Activated T-helper 17 cell treated with anti-CD3 and anti-CD28 coated beads, Interleukin-2, amount 50 U/mL, for 72 hours (primary cell): ENCODE measurements around the gene STK38. TPM values are rescaled to one million over a fixed set of nuclear protein-coding genes. Genes with fewer than 3 reads are reported as not detected.
A peak's percentile ranks its signal among the peaks of the same experiment; 100 is the strongest.

Experiments used
- ATAC-seq: fragments of 150-1000 bp; cut with Tn5 transposase; replicated peaks from 2 replicates; pipeline ENCODE4 v1.10.0; 2021; ENCODE audit warnings: mild to moderate bottlenecking, moderate library complexity
- H3K27ac Mint-ChIP-seq: one replicate; pipeline ENCODE4 v1.8.0; 2022; ENCODE audit warnings: mixed read lengths
- H3K27me3 Mint-ChIP-seq: one replicate; pipeline ENCODE4 v1.8.0; 2022; ENCODE audit warnings: mixed read lengths
- H3K36me3 Mint-ChIP-seq: one replicate; pipeline ENCODE4 v1.8.0; 2022; ENCODE audit warnings: low read depth, mild to moderate bottlenecking, mixed read lengths
- H3K4me1 Mint-ChIP-seq: one replicate; pipeline ENCODE4 v1.8.0; 2022; ENCODE audit warnings: mixed read lengths
- H3K4me3 Mint-ChIP-seq: one replicate; pipeline ENCODE4 v1.8.0; 2022; ENCODE audit warnings: mild to moderate bottlenecking, mixed read lengths
- H3K9me3 Mint-ChIP-seq: one replicate; pipeline ENCODE4 v1.8.0; 2022; ENCODE audit warnings: mixed read lengths
- total RNA-seq, 2 donors: library from RNA; stranded (reverse); gene quantifications; one replicate each; pipeline ENCODE4 v1.2.3, GENCODE V29; 2022

STK38 gene
- total RNA-seq, 2 donors from 2014 or later = 24.4 to 34.3 TPM

GRCh38 chr6:36548401-36548743 lies 1.1 kb upstream of the STK38 start:
- Mint-ChIP-seq H3K27ac (peak overlapping the region; percentile 99), H3K4me3 (peak overlapping the region; percentile 100), H3K36me3 (peaks cover 22% of the 10 kb centered on the region), H3K4me1 (peaks cover 16% of the 10 kb centered on the region), H3K27me3 (no peaks in the 10 kb centered on the region), H3K9me3 (no peaks in the 10 kb centered on the region)
- ATAC-seq = no peak

- Mint-ChIP-seq H3K27ac (peak overlapping the region; percentile 99), H3K9me3 (no peaks in the 10 kb centered on the region), H3K4me3 (peak overlapping the region; percentile 100), H3K36me3 (peaks cover 26% of the 10 kb centered on the region), H3K4me1 (peaks cover 20% of the 10 kb centered on the region), H3K27me3 (no peaks in the 10 kb centered on the region)
- no peak for ATAC-seq
Measured at GRCh38 chr6:36547646-36548400, 544 bp upstream of the STK38 start.

GRCh38 chr6:36546308-36546919 lies 865 bp downstream of the STK38 start:
- peaks cover 34% of the 10 kb centered on the region for H3K36me3 Mint-ChIP-seq
- H3K27ac Mint-ChIP-seq = peak overlapping the region; percentile 99
- peaks cover 20% of the 10 kb centered on the region for H3K4me1 Mint-ChIP-seq
- H3K4me3 Mint-ChIP-seq = peak overlapping the region; percentile 100
- H3K9me3 Mint-ChIP-seq = no peaks in the 10 kb centered on the region
- no peaks in the 10 kb centered on the region for H3K27me3 Mint-ChIP-seq
- ATAC-seq = peak; percentile 29

GRCh38 chr6:36545767-36546307 lies 1.4 kb downstream of the STK38 start:
- Mint-ChIP-seq H3K9me3 (no peaks in the 10 kb centered on the region), H3K36me3 (peaks cover 40% of the 10 kb centered on the region), H3K4me3 (peak overlapping the region; percentile 100), H3K27ac (peak overlapping the region; percentile 99), H3K4me1 (peaks cover 20% of the 10 kb centered on the region), H3K27me3 (no peaks in the 10 kb centered on the region)
- peak; percentile 20 for ATAC-seq

- ATAC-seq = no peak
- no peaks in the 10 kb centered on the region for H3K27me3 Mint-ChIP-seq
- H3K27ac Mint-ChIP-seq = peak overlapping the region; percentile 81
- peak overlapping the region; percentile 100 for H3K4me3 Mint-ChIP-seq
- peaks cover 25% of the 10 kb centered on the region for H3K4me1 Mint-ChIP-seq
- H3K9me3 Mint-ChIP-seq = no peaks in the 10 kb centered on the region
- H3K36me3 Mint-ChIP-seq = peaks cover 56% of the 10 kb centered on the region
Measured at GRCh38 chr6:36544228-36544627, 3.1 kb downstream of the STK38 start.

- peak overlapping the region; percentile 56 for H3K4me3 Mint-ChIP-seq
- no peaks in the 10 kb centered on the region for H3K9me3 Mint-ChIP-seq
- peaks cover 21% of the 10 kb centered on the region for H3K4me1 Mint-ChIP-seq
- no peak overlapping the region for H3K27ac Mint-ChIP-seq
- no peaks in the 10 kb centered on the region for H3K27me3 Mint-ChIP-seq
- peaks cover 76% of the 10 kb centered on the region for H3K36me3 Mint-ChIP-seq
- ATAC-seq = no peak
Measured at GRCh38 chr6:36542041-36542440, 5.2 kb downstream of the STK38 start.

- ATAC-seq = peak; percentile 90
- peak overlapping the region; percentile 56 for H3K4me3 Mint-ChIP-seq
Measured at GRCh38 chr6:36539814-36540568, 7.3 kb downstream of the STK38 start.

GRCh38 chr6:36536873-36537547 lies 10.3 kb downstream of the STK38 start:
- Mint-ChIP-seq H3K36me3 (peaks cover 99% of the 10 kb centered on the region), H3K27ac (peak overlapping the region; percentile 62), H3K9me3 (no peaks in the 10 kb centered on the region), H3K4me3 (no peak overlapping the region), H3K27me3 (no peaks in the 10 kb centered on the region), H3K4me1 (peaks cover 31% of the 10 kb centered on the region)
- ATAC-seq = no peak

More at GRCh38 chr6:36539814-36540568, 7.3 kb downstream of the STK38 start:
- Mint-ChIP-seq H3K27ac (peak overlapping the region; percentile 90), H3K27me3 (no peaks in the 10 kb centered on the region), H3K36me3 (peaks cover 86% of the 10 kb centered on the region), H3K9me3 (no peaks in the 10 kb centered on the region), H3K4me1 (peaks cover 30% of the 10 kb centered on the region)

- Mint-ChIP-seq H3K27me3 (no peaks in the 10 kb centered on the region), H3K27ac (peak overlapping the region; percentile 61), H3K4me1 (peaks cover 39% of the 10 kb centered on the region), H3K9me3 (no peaks in the 10 kb centered on the region), H3K36me3 (peaks cover 96% of the 10 kb centered on the region), H3K4me3 (no peak overlapping the region)
- ATAC-seq = no peak
Measured at GRCh38 chr6:36533321-36533720, 14.0 kb downstream of the STK38 start.

- peak overlapping the region; percentile 68 for H3K27ac Mint-ChIP-seq
Measured at GRCh38 chr6:36526066-36526465, 21.2 kb downstream of the STK38 start.

GRCh38 chr6:36525346-36525745 lies 21.9 kb downstream of the STK38 start:
- Mint-ChIP-seq H3K4me3 (no peak overlapping the region), H3K27me3 (no peaks in the 10 kb centered on the region), H3K9me3 (no peaks in the 10 kb centered on the region), H3K36me3 (peaks cover 92% of the 10 kb centered on the region), H3K4me1 (peaks cover 16% of the 10 kb centered on the region), H3K27ac (no peak overlapping the region)
- no peak for ATAC-seq

More at GRCh38 chr6:36526066-36526465, 21.2 kb downstream of the STK38 start:
- Mint-ChIP-seq H3K9me3 (no peaks in the 10 kb centered on the region), H3K27me3 (no peaks in the 10 kb centered on the region), H3K36me3 (peaks cover 91% of the 10 kb centered on the region), H3K4me1 (peaks cover 16% of the 10 kb centered on the region), H3K4me3 (no peak overlapping the region)
- no peak for ATAC-seq

- peaks cover 16% of the 10 kb centered on the region for H3K4me1 Mint-ChIP-seq
- H3K27ac Mint-ChIP-seq = no peak overlapping the region
- H3K9me3 Mint-ChIP-seq = no peaks in the 10 kb centered on the region
- ATAC-seq = no peak
- H3K4me3 Mint-ChIP-seq = no peak overlapping the region
- peaks cover 93% of the 10 kb centered on the region for H3K36me3 Mint-ChIP-seq
- H3K27me3 Mint-ChIP-seq = no peaks in the 10 kb centered on the region
Measured at GRCh38 chr6:36524871-36525270, 22.4 kb downstream of the STK38 start.

- no peak for ATAC-seq
- Mint-ChIP-seq H3K9me3 (no peaks in the 10 kb centered on the region), H3K27me3 (no peaks in the 10 kb centered on the region), H3K27ac (peak overlapping the region; percentile 50), H3K4me3 (no peak overlapping the region), H3K36me3 (peaks cover 93% of the 10 kb centered on the region), H3K4me1 (peaks cover 9% of the 10 kb centered on the region)
Measured at GRCh38 chr6:36523936-36524499, 23.3 kb downstream of the STK38 start.

GRCh38 chr6:36523451-36523850 lies 23.8 kb downstream of the STK38 start:
- no peaks in the 10 kb centered on the region for H3K27me3 Mint-ChIP-seq

More at GRCh38 chr6:36523451-36523850, 23.8 kb downstream of the STK38 start:
- Mint-ChIP-seq H3K4me3 (no peak overlapping the region), H3K4me1 (peaks cover 6% of the 10 kb centered on the region), H3K9me3 (no peaks in the 10 kb centered on the region), H3K27ac (peak overlapping the region; percentile 48), H3K36me3 (peaks cover 94% of the 10 kb centered on the region)
- no peak for ATAC-seq
